ENCODE measurements around the gene SYNM. TPM values are rescaled to one million over a fixed set of nuclear protein-coding genes. Genes with fewer than 3 reads are reported as not detected.
A peak's percentile ranks its signal among the peaks of the same experiment; 100 is the strongest.

Gene SYNM
- total and polyA plus RNA-seq, 8 donors = 4.0 to 469 (median 146) TPM

- Histone ChIP-seq H3K27ac (no peak overlapping the region), H3K4me1 (peaks cover 14 to 33% (median 30%) of the 10 kb centered on the region in 4 donors), H3K9me3 (no peaks in the 10 kb centered on the region), H3K36me3 (no peaks in the 10 kb centered on the region), H3K27me3 (peaks cover 0 to 68% (median 53%) of the 10 kb centered on the region in 3 donors), H3K4me3 (no peak overlapping the region)
- intact Hi-C loops (cut with DNase I; ENCODE audit: low total_unique reads) = no loop called here
- DNase-seq = no peak
- TF ChIP-seq POLR2A (IDR thresholded peaks at IDR 0.05) = no peak
- TF ChIP-seq CTCF (IDR thresholded peaks at IDR 0.05) = no peak
- TF ChIP-seq EP300 (IDR thresholded peaks at IDR 0.05) = no peak
- TF ChIP-seq POLR2AphosphoS5 (IDR thresholded peaks at IDR 0.05) = no peak
- 70 to 76% (median 71%) methylated on average over 13 of the region's 13 CpGs for WGBS, 5 donors
Measured at GRCh38 chr15:99102332-99103235, 2.3 kb upstream of the SYNM start.

- no peak for DNase-seq
- H3K4me3 ChIP-seq = no peak overlapping the region
- intact Hi-C loops (cut with DNase I; ENCODE audit: low total_unique reads) = no loop called here
- peaks cover 0 to 68% (median 54%) of the 10 kb centered on the region in 3 donors for H3K27me3 ChIP-seq
- TF ChIP-seq POLR2AphosphoS5 (IDR thresholded peaks at IDR 0.05) (no peak), POLR2A (IDR thresholded peaks at IDR 0.05) (no peak), EP300 (IDR thresholded peaks at IDR 0.05) (no peak), CTCF (IDR thresholded peaks at IDR 0.05) (no peak)
- 87 to 98% (median 91%) methylated on average over 2 of the region's 2 CpGs for WGBS, 5 donors
- no peaks in the 10 kb centered on the region for H3K9me3 ChIP-seq
- H3K36me3 ChIP-seq = no peaks in the 10 kb centered on the region
- H3K27ac ChIP-seq = no peak overlapping the region
- peaks cover 14 to 34% (median 30%) of the 10 kb centered on the region in 4 donors for H3K4me1 ChIP-seq
Measured at GRCh38 chr15:99103279-99103678, 1.6 kb upstream of the SYNM start.

- peak; percentile 33 to 85 for DNase-seq
- Histone ChIP-seq H3K27ac (peak overlapping the region; percentile 39 to 96 (median 84)), H3K4me3 (peak overlapping the region; percentile 64 to 69 (median 66)), H3K27me3 (peaks cover 0 to 43% (median 35%) of the 10 kb centered on the region in 3 donors), H3K36me3 (peaks cover 0 to 5% (median 0%) of the 10 kb centered on the region in 4 donors), H3K9me3 (no peaks in the 10 kb centered on the region), H3K4me1 (peaks cover 13 to 36% (median 28%) of the 10 kb centered on the region in 4 donors)
- TF ChIP-seq EP300 (IDR thresholded peaks at IDR 0.05) (no peak), CTCF (IDR thresholded peaks at IDR 0.05) (no peak), POLR2AphosphoS5 (IDR thresholded peaks at IDR 0.05) (peak in 2 of 3 donors; percentile 6 to 24), POLR2A (IDR thresholded peaks at IDR 0.05) (no peak)
- 0 to 4% (median 2%) methylated on average over 16 to 115 of the region's 116 CpGs for WGBS, 5 donors
- intact Hi-C loops (cut with DNase I; ENCODE audit: low total_unique reads) = no loop called here
Measured at GRCh38 chr15:99105514-99106341, 848 bp downstream of the SYNM start.
